A549 (cell line): ENCODE measurements around the gene MEGF6. TPM values are rescaled to one million over a fixed set of nuclear protein-coding genes. Genes with fewer than 3 reads are reported as not detected.

Experiments used
- ATAC-seq, 2 experiments: fragments of 200-7000 bp in 1 of 2; fragments of >200 bp in 1 of 2; cut with Nextera tagmentation in 1 of 2; cut with Tn5 transposase in 1 of 2; 3 replicates each; pipeline versions ENCODE4 v1.8.0 to v1.9.1; 2018 to 2020; ENCODE audit warnings: mild to moderate bottlenecking in 1 of 2, moderate library complexity in 1 of 2
- CTCF ChIA-PET: fragments of 300-600 bp; sonication (Branson Sonifier 250); formaldehyde crosslinking; extraction: SDS; loops from one replicate; lab custom pipeline; 2021; ENCODE audit warnings: antibody characterized with exemption, inconsistent platforms; lab: Yijun Ruan, JAX
- POLR2A ChIA-PET: fragments of 350-600 bp; formaldehyde crosslinking; extraction: SDS; loops from one replicate; lab custom pipeline; 2021; ENCODE audit warnings: antibody characterized with exemption, inconsistent platforms; lab: Yijun Ruan, JAX
- DNase-seq, 2 experiments: peaks; one replicate each; pipeline versions ENCODE4 v3.0.0 to v3.0.0-alpha.2; 2011 to 2016; ENCODE audit warnings: low read depth in 1 of 2, low spot score in 1 of 2
- FAIRE-seq: peaks from 2 replicates; lab custom pipeline; 2011; peaks lifted over from hg19 to GRCh38; lab: Jason Lieb, UNC
- H3K27ac ChIP-seq, 2 experiments: fragments of >200 bp; sonication (Bioruptor Twin); formaldehyde crosslinking; 3 replicates each; pipeline ENCODE4 v1.5.1; 2016 to 2017
- H3K4me1 ChIP-seq: fragments of >200 bp; sonication (Bioruptor Twin); formaldehyde crosslinking; 3 replicates; pipeline ENCODE4 v1.6.1; 2016
- H3K4me2 ChIP-seq: fragments of >200 bp; sonication (Bioruptor Twin); formaldehyde crosslinking; 3 replicates; pipeline ENCODE4 v1.6.1; 2016
- H3K4me3 ChIP-seq: fragments of >200 bp; sonication (Bioruptor Twin); formaldehyde crosslinking; 3 replicates; pipeline ENCODE4 v1.5.1; 2016
- H3K9me3 ChIP-seq: fragments of >200 bp; sonication (Bioruptor Twin); formaldehyde crosslinking; 3 replicates; pipeline ENCODE4 v1.6.1; 2016
- ATOH8 ChIP-seq: fragments of 250-450 bp; sonication (Bioruptor Pico); IDR thresholded peaks from 2 replicates; pipeline ENCODE4 v1.5.0; 2020; ENCODE audit warnings: low read depth, mild to moderate bottlenecking, moderate library complexity
- BCL3 ChIP-seq: fragments of >200 bp; sonication (Bioruptor Twin); formaldehyde crosslinking; IDR thresholded peaks from 3 replicates; pipeline ENCODE4 v1.6.1; 2016
- CBX2 ChIP-seq: fragments of 200-600 bp; sonication (generic); IDR thresholded peaks from 2 replicates; pipeline ENCODE4 v1.6.1; 2016; ENCODE audit warnings: low read depth, mild to moderate bottlenecking, borderline replicate concordance
- CHD2 ChIP-seq: fragments of 150-350 bp; IDR thresholded peaks from 2 replicates; pipeline ENCODE4 v1.6.1; 2014; ENCODE audit warnings: low read length; ENCODE audit not compliant: partially characterized antibody
- CTCF ChIP-seq: fragments of >200 bp; sonication (Bioruptor Twin); formaldehyde crosslinking; IDR thresholded peaks from 3 replicates; pipeline ENCODE4 v1.5.1; 2016
- E2F6 ChIP-seq: IDR thresholded peaks from 2 replicates; pipeline ENCODE4 v1.6.1; 2012; ENCODE audit warnings: low read depth, borderline replicate concordance
- FOSL2 ChIP-seq, 2 experiments: fragments of 450-650 bp in 1 of 2; fragments of >200 bp in 1 of 2; sonication (Bioruptor Twin) in 1 of 2; formaldehyde crosslinking; IDR thresholded peaks; 2 replicates each; pipeline versions ENCODE4 v1.5.0 to v1.6.1; 2016 to 2020; ENCODE audit warnings: mild to moderate bottlenecking in 1 of 2, moderate library complexity in 1 of 2
- GATA3 ChIP-seq: IDR thresholded peaks from 2 replicates; pipeline ENCODE4 v1.6.1; 2012; ENCODE audit warnings: borderline replicate concordance
- HMGXB4 ChIP-seq: fragments of 250-450 bp; sonication (Bioruptor Pico); IDR thresholded peaks from 2 replicates; pipeline ENCODE4 v1.5.0; 2021; ENCODE audit warnings: mild to moderate bottlenecking, moderate library complexity, borderline replicate concordance
- HOXB13 ChIP-seq: fragments of 250-450 bp; sonication (Bioruptor Pico); IDR thresholded peaks from 2 replicates; pipeline ENCODE4 v1.5.0; 2020; ENCODE audit warnings: low read depth, mild to moderate bottlenecking, moderate library complexity
- JUN ChIP-seq, 2 experiments: fragments of >200 bp; sonication (Bioruptor Twin); formaldehyde crosslinking; IDR thresholded peaks; 2 replicates in 1 of 2; 3 replicates in 1 of 2; pipeline ENCODE4 v1.6.1; 2016 to 2017
- KDM1A ChIP-seq: fragments of 200-600 bp; sonication (generic); IDR thresholded peaks from 2 replicates; pipeline ENCODE4 v1.6.1; 2016; ENCODE audit warnings: low read depth, mild to moderate bottlenecking
- MAX ChIP-seq: IDR thresholded peaks from 2 replicates; pipeline ENCODE4 v1.6.1; 2012
- NR3C1 ChIP-seq: fragments of >200 bp; sonication (Bioruptor Twin); formaldehyde crosslinking; IDR thresholded peaks from 3 replicates; pipeline ENCODE4 v1.6.1; 2017
- PBX3 ChIP-seq: IDR thresholded peaks from 2 replicates; pipeline ENCODE4 v1.6.1; 2012
- POLR2AphosphoS2 ChIP-seq: conservative IDR thresholded peaks from 2 replicates; pipeline ENCODE4 v1.6.1; 2012; ENCODE audit warnings: low read length, improper control_type of control experiment, inconsistent platforms
- RAD21 ChIP-seq, 2 experiments: fragments of >200 bp in 1 of 2; sonication (Bioruptor Twin) in 1 of 2; formaldehyde crosslinking in 1 of 2; IDR thresholded peaks in 1 of 2; conservative IDR thresholded peaks in 1 of 2; 2 replicates in 1 of 2; 3 replicates in 1 of 2; pipeline ENCODE4 v1.6.1; 2012 to 2018; ENCODE audit warnings: inconsistent platforms in 1 of 2
- RFX5 ChIP-seq: fragments of 450-650 bp; IDR thresholded peaks from 2 replicates; pipeline ENCODE4 v1.7.1; 2014; ENCODE audit warnings: antibody characterized with exemption, mild to moderate bottlenecking, moderate library complexity
- RNF2 ChIP-seq: fragments of 200-600 bp; sonication (generic); IDR thresholded peaks from 2 replicates; pipeline ENCODE4 v1.6.1; 2016; ENCODE audit warnings: low read depth, mild to moderate bottlenecking, antibody characterized with exemption, moderate library complexity, borderline replicate concordance
- SREBF2 ChIP-seq: fragments of 450-650 bp; IDR thresholded peaks from 2 replicates; pipeline ENCODE4 v1.6.1; 2014; ENCODE audit warnings: mild to moderate bottlenecking, moderate library complexity
- TFCP2L1 ChIP-seq: fragments of 250-450 bp; sonication (Bioruptor Pico); IDR thresholded peaks from 2 replicates; pipeline ENCODE4 v1.5.0; 2021; ENCODE audit warnings: mild to moderate bottlenecking
- TP53 ChIP-seq: fragments of 250-450 bp; sonication (Bioruptor Pico); IDR thresholded peaks from 2 replicates; pipeline ENCODE4 v1.5.0; 2021; ENCODE audit warnings: mild to moderate bottlenecking, moderate library complexity
- ZFP36 ChIP-seq: fragments of 450-650 bp; IDR thresholded peaks from 2 replicates; pipeline ENCODE4 v1.6.1; 2014; ENCODE audit warnings: borderline replicate concordance; ENCODE audit not compliant: partially characterized antibody
- WGBS: methylation state at CpG from one replicate; pipeline ENCODE4 v1.1.6; 2017; ENCODE audit errors: missing lambda C conversion rate; 5-methylcytosine and 5-hydroxymethylcytosine counted together
- polyA plus RNA-seq, 4 experiments: library from polyadenylated mRNA; depleted of rRNA in 3 of 4; stranded (reverse); fragments of >200 nt; fragmentation: RNase III in 1 of 4; extraction: RNeasy Plus Mini Kit Qiagen cat#74134 plus additional on column Dnase treatment in 1 of 4; gene quantifications; 2 replicates in 3 of 4; 3 replicates in 1 of 4; pipeline ENCODE4 v1.2.3, GENCODE V29; 2011 to 2017

Gene MEGF6
- polyA plus RNA-seq, 2 of the 4 experiments (the other 2 are of a cell fraction), result 0.66 to 13.7 TPM

GRCh38 chr1:3658231-3658615, 46.9 kb upstream of the MEGF6 start:
- 64% methylated on average over 14 of the region's 14 CpGs for whole genome bisulfite sequencing
- DNase-seq (no peak), ATAC-seq (no peak), FAIRE-seq (no peak)
- TF ChIP-seq RAD21 (conservative IDR thresholded peaks at IDR 0.05 in 1 of 2, IDR thresholded peaks at IDR 0.05 in 1 of 2), result no peak
- no peak for TF ChIP-seq KDM1A
- no peak for TF ChIP-seq RFX5
- TF ChIP-seq RNF2, result no peak
- TF ChIP-seq POLR2AphosphoS2, result no peak
- no peak for TF ChIP-seq PBX3
- TF ChIP-seq SREBF2, result no peak
- TF ChIP-seq MAX, result no peak
- TF ChIP-seq NR3C1, result no peak
- TF ChIP-seq TFCP2L1 (CRISPR knock-in tag), result no peak
- TF ChIP-seq BCL3, result no peak
- TF ChIP-seq HMGXB4 (CRISPR knock-in tag), result no peak
- TF ChIP-seq JUN (IDR thresholded peaks at IDR 0.05), result no peak
- TF ChIP-seq E2F6, result no peak
- TF ChIP-seq FOSL2 (IDR thresholded peaks at IDR 0.05), result no peak
- TF ChIP-seq FOSL2 (CRISPR knock-in tag; IDR thresholded peaks at IDR 0.05), result no peak
- TF ChIP-seq TP53, result no peak
- TF ChIP-seq HOXB13 (CRISPR knock-in tag), result no peak
- TF ChIP-seq CHD2, result no peak
- TF ChIP-seq GATA3, result no peak
- H3K4me2 ChIP-seq, result no peak overlapping the region
- no peak overlapping the region for H3K4me3 ChIP-seq
- H3K27ac ChIP-seq, result no peak overlapping the region
- POLR2A ChIA-PET, result no interaction called here
- H3K9me3 ChIP-seq, result no peaks in the 10 kb centered on the region
- H3K4me1 ChIP-seq, result no peaks in the 10 kb centered on the region
- CTCF ChIA-PET, result no interaction called here

- 66% methylated on average over 24 of the region's 26 CpGs for WGBS
- Histone ChIP-seq H3K4me2 (no peak overlapping the region), H3K9me3 (no peaks in the 10 kb centered on the region), H3K4me3 (no peak overlapping the region)
- ATAC-seq (no peak), DNase-seq (no peak)
- ChIA-PET POLR2A (no interaction called here), CTCF (no interaction called here)
- TF ChIP-seq KDM1A (no peak), CTCF (no peak), TP53 (no peak), ATOH8 (CRISPR knock-in tag) (no peak), CBX2 (no peak), ZFP36 (no peak), E2F6 (no peak), RAD21 (conservative IDR thresholded peaks at IDR 0.05 in 1 of 2, IDR thresholded peaks at IDR 0.05 in 1 of 2) (no peak)
- TF ChIP-seq, all 56 proteins: peak for 0
- no peak overlapping the region for H3K27ac ChIP-seq
- no peak for FAIRE-seq
- H3K4me1 ChIP-seq, result no peaks in the 10 kb centered on the region
Observed at GRCh38 chr1:3657578-3658230, 46.4 kb upstream of the MEGF6 start.
